Measurements from ENCODE around the gene PLEKHM2.

PLEKHM2 gene

DNA sequence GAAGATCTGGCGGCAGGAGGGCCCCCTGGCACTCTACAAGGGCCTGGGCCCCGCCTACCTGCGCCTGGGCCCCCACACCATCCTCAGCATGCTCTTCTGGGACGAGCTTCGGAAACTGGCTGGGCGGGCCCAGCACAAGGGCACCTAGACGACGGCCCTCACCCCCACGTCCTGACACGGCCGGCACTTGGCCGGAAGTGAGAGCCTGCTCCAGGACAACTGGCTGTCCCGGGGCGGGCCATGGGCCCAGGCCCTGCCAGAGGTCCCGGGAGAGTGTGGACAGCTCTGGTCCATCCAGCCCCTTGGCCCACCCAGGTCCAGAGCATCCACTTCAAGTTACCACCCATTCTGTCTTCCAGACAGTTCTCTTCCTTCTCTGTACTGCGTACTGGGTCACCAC lies 55.1 kb downstream of the PLEKHM2 start:
- DNase-seq (ENCODE audit: low read depth in 2 of 2) = no peak

DNA sequence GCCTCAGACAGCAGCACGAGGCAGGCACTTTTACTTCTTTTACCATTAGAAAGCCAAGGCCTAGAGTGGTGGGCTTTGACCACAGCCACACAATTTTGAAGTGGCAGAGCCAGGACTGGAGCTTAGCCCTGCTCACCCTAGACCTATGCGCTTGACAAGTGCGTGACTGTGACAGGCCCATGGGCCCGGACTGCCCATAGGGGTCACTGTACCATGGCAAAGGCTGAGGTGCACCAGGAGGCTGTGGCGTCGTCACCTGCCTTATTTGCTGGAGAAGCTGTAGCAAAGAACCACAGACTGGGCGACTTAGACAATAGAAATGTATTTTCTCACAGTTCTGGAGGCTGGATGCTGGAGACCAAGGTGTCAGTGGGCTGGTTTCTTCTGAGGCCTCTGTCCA lies 55.6 kb downstream of the PLEKHM2 start:
- DNase-seq (ENCODE audit: low read depth in 2 of 2) = no peak

DNA sequence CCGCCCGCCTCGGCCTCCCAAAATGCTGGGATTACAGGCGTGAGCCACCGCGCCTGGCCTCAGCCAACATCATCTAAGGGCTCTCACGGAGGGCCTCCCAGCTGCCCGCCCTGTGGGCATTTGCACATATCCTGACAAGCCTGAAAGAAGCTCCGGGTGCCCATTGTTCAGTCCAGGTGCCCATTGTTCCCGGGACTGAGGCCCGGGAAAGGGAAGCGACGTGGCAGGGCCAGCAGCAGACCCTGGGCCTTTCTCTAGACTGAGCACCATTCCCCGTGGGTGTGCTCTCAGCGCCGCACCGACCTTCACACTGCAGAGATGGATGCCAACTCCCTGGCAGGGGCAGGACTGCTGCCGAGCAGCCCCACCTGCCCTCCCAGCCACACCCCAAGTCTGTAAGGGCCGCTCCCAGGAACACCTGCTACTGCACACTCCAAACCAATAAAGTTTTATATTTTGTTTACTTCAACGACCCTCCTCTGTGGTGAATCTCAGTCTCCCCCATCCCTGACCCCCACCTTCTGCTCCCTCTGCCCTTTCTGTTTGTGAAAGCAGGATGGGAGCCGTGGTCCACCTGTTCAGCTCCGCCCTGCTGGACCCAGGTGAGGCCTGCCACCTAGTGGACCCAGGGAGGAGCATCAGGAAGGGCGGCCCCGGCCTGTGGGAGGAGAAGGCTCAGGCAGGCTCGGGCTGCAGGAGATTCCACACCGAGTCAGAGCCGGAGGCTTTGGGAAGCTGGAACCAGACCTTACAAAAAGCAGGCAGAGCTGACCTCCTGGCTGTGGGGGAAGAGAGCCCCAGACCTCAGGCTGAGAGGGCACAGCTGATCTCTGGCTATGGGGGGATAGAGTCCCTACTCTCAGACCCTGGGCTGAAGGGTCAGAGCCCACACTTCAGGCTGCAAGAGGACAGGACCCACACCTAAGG lies 57.1 kb downstream of the PLEKHM2 start:
- peak; percentile 48 to 57 for DNase-seq (ENCODE audit: low read depth in 2 of 2)

DNA sequence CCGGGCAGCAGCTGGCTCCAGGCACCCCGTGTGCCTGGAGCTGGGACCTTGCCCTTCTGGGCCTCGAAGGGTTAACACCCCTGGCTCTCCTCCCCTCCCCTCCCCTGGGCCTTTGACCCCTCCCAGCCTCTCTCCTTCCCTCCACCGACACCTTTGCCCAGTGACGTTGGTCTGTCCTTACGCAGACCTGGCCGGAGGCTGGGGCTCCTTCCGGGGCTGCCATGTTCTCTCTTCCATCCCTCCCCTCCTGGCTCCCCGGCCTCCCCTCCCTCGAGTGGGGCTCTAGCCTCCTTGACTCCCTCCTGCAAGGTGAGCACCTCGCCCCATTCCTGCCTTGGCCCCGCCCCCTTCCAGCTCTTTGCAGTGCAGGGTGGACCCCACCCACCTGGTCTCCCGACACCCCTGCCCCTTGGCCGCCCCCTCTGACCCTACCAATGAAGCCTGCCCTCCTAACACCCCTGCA lies 58.2 kb downstream of the PLEKHM2 start, which contains the start of gene TMEM82:
TMEM82 (plus strand) TSS at position 161 of the 463 bp plus-strand sequence; CDS start at position 222, 61 bp downstream.
- no peak for DNase-seq (ENCODE audit: low read depth in 2 of 2)

DNA sequence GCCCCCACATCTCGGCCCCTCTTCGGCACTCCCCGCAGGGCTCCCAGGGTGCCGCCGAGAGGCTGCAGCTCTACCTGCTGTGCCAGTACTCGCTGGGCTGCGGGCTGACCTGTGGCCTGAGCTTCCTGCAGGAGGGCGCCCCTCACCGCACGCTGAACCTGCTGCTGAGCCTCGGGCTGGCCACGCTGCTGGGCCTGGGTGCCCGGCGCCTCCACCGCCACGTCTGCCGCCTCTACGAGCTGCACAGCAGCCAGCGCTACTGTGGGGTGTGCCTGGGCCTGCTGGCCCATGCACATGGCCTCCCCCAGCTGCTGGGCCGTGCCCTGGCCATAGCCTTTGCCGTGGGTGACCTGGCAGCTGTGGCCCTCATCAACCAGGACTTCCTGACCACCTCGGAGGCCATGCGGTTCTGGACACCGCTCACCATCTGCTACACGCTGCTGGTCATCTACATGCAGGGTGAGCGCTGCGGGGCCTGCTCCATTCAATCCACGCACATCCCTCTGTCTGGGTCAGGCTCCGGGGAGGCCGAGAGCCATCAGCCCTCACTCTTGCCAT lies 60.1 kb downstream of the PLEKHM2 start:
- no peak for DNase-seq (ENCODE audit: low read depth in 2 of 2)

DNA sequence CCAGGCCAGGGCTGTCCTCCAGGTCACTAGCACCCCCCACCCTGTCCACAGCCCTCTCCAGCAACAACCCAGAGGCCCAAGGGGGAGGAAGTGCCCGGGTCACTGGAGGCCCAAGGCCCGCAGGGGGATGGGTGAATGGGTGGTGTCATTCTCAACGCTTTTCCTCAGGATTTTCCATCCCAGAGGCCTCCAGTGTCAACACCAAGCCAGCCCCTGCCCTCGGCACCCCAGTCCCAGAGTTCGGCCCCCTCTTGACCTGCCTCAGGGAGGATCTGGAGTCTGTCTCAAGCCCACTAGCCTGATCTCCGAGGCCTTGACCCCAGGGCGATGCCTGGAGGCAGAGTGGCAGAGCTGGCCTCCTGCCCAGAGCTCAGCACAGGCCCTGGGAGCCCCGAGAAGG lies 63.3 kb downstream of the PLEKHM2 start:
- DNase-seq (ENCODE audit: low read depth in 2 of 2) = no peak

DNA sequence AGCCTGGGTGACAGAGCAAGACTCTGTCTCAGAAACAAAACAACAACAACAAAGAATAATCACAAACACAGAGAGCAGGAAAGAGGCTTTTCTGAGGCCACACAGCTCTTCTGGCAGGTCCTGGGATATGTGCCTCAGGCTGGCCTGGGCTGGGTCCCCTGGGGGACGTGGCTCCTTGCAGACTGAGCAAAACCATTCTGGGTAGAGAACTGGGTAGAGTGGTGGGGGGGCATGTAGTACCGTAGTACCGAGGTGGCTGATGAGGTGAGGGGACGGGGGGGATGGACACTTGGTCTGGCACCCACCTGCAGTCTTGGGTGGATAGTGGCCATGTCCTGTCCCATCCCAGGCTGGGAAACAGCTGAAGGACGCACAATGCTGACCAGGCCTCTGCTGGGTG lies 64.1 kb downstream of the PLEKHM2 start:
- no peak for DNase-seq (ENCODE audit: low read depth in 2 of 2)

DNA sequence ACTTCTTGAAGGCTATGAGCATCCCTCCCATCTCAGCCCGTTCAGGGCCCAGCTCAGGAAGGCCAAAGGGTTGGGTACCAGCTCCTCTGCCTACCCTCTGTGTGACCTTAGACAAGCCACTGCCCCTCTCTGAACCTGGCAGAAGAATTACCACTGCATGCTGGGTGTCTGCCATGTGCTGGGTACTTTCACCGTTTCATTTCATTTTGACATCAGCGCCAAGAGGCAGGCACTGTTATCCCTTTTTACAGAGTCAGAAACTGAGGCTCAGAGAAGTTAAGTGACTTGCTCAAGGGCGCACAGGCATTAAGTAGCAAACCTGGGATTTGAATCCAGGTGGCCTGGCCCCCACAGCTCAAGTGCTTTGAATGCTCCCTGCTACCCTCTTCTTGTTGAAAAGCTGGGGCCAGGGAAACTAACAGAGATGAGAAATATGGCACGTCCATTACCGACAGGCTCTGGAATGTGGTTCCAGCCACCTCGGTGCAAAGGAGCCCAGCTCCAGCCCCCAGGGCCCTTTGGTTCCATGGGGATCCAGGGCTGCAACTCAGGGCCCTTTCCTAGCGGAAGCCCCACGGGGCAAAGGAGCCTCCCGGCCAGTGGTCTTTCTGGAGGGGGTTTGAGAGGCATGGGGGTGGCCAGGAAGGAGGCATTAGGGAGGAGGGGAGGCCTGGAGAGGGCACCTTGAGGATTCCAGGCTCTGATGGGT lies 64.7 kb downstream of the PLEKHM2 start:
- DNase-seq (ENCODE audit: low read depth in 2 of 2) = no peak

DNA sequence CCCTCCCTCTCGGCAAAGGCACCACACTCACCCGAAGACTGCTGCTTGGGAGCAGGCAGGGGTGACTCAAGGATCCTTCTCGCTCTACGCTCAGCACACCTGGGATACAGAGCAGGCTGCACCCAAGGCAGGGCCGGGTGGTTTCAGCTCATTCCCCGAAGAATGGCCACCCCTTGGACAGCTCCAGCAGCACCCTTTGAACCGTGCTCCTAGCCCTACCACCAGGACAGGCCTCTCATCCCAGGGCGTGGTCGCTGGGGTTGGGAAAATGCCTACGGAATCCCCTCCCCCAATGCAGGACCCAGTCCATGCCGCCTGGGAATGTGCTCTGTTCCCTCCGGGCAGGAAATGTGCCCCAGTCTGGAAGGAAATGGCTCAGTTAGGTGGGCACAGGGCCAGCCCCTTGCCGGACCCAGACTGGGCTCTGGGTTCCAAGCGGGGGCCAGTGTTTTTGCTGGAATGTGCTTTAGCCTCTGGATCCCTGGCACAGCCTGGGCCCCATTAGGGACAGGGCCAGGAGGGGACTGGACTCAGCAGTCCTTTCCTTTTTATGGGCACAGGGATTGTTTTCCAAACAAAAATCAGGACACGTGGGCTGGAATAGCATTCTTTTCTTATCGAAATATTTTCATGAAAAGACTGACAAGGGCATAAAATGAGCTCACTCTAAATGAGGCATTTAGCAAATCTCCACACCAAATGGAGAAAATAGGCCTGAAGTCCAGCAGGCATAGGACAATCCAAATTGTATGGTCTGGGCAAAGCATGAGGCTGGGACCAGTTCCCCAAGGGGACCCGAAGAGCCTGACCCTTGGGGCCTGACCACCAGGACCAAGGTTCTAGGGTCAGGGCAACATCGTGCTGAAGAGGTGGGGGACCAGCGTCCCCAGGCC lies 65.5 kb downstream of the PLEKHM2 start:
- no peak for DNase-seq (ENCODE audit: low read depth in 2 of 2)

DNA sequence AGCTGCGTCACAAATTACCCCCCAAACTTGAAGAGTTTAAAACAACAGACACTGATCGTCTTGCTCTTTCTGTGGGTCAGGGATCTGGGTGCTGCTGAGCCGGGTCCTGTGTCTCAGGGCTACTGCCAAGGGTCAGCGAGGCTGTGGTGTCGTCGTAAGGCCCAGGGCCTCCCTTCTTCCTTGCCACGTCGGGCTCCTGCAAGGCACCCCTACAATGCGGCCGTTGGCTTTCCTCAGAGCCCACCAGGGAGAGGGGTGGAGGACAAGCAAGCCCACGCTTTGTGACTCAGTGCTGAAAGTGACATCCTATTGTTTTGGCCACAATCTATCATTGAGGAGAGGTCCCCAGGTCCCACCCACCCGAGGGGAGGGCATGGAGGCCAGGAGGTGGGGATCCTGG lies 66.8 kb downstream of the PLEKHM2 start:
- DNase-seq (ENCODE audit: low read depth in 2 of 2) = no peak

DNA sequence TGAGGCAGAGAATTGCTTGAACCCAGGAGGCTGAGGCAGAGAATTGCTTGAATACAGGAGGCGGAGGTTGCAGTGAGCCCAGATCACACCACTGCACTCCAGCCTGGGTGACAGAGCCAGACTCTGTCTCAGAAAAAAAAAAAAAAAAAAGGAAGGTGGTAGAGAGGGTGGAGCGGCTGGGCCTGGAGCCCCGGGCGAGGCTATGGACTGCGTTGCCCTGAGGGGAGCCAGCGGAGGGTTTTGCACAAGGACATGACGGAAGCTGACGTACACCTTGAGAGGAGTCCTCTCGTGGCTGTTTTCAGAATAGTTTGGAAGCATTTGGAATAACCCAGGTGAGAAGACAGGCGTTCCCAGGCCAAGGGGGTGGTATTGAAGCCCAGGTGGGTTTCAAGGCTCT lies 67.6 kb downstream of the PLEKHM2 start:
- DNase-seq (ENCODE audit: low read depth in 2 of 2) = no peak

DNA sequence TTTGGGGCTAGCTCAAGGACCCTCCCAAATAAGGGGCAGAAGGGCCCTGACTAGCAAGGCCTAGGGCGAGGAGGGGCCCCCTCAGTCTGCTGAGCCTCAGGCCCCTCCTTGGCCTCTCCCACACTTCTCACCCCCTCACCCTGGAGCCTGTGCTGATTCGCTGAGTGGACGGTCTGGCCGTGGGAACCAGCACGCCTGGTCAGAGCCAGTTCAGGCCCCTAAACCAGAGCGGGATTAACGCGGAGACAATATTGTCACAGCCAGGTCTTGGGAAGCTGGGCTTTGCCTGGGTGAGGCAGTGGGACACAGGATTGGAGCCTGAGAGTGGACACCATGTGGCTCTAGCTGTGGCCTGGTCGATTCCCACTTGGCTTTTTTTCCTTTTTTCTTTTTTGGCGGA lies 69.7 kb downstream of the PLEKHM2 start:
- no peak for DNase-seq (ENCODE audit: low read depth in 2 of 2)

DNA sequence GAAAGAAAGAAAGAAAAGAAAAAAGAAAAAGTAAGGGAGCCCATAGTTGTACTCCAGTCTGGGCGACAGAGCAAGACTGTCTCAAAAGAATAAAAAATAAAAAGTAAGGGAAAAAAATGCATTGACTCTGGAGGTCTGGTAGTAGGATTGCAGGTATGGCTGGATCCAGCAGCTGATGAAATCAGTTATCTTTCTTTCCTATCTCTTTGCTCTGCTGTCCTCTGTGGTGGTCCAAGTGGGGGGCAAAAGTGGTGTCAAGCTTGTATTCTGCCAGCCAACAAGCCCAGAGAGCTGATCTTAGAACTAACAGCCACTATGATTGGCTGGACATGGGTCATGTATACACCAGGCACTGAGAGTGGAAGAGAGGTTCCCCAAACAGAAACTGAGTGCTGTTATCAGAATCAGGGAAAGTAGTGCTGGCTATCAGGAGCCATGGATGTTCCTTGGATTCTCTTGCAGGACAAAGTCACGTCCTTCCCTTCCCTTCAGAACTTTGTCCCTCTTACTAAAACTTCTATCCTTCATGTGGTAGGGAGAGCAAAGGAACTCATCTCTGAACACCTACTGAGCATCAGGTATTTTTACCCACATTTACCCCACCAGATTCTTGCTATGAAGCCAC lies 71.0 kb downstream of the PLEKHM2 start:
- DNase-seq (ENCODE audit: low read depth in 2 of 2) = no peak

DNA sequence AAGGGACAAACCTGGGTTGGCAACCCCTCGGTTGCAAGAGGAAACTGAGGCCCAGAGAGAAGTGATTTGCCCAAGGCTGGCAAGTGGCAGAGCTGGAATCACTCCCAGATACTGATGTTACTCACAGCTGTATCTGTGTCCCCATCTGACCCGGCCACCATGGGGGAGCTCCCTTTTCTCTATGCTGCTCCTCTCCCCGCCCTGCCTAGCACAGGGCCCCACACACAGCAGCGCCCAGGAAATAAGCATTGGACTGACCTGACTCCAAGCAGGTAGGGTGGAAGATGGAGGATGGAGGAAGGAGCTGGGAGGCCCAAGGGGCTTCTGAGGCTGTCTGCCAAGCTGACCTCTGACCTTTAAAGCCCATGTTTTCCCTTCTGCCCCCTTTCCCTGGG lies 71.5 kb downstream of the PLEKHM2 start:
- DNase-seq (ENCODE audit: low read depth in 2 of 2) = no peak

DNA sequence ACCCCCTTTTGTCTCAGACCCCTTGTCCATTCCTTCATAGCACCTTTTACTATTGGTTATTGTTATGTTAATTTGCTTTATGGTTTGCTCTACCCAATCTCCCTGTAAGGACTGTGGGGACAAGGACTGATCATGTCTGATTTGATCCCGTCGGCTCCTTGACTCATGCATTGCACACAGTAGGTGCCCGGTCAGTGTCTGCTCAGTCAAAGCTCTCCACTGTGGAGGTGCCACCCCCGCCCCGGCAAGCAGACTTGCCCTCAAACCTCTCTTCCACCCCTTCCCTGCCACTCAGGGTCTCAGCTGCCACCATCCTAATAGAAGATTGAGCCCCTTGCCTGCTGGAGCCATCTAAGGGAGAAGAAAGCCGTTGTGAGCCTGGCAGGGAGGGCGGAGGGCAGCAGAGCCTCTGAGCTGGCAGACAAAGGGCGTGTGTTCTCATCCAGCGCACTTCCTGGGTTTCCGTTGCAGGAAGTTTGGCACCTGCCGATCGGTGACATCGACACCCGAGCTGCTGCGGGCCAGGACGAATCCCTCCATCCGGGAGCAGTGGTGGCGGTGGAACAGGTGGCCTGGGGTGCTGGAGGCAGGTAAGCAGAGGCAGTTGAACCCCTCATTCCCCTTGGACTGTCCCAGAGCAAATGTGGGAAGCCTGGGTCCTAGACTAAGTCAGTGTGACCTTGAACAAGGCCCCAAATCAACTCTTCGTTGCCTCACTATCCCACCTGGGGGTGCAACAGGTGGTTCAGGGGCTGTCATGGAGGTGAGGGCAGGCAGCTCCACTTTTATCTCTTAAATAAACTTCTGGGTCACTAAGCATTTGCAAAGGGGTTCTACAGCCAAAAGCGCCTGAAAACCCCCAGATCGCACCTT lies 72.3 kb downstream of the PLEKHM2 start:
- DNase-seq (ENCODE audit: low read depth in 2 of 2) = no peak

DNA sequence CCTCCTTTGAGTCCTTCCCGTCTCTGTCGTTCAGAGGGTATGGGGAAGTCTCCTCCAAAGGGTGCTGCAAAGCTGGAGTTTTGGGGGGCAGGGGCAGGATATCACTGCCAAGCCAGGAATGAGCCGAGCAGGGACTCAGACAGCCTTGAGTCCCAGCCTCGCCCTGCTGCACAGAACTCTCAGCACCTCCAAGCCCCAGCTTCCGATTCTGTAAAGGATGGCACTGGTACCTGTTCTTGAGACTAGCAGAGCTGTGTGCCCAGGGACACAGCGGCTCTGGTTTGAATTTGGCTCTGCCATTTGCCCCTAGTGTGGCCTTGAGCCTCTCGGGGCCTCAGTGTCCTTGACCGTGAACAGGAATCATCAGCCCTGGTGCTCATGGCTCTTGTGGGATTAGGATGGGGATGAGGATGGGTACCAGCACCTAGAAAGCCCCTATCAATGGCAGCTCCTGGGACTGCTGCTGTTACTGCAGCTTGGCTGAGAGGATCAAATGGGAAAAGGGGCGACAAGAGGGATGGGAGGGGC lies 73.0 kb downstream of the PLEKHM2 start:
- DNase-seq (ENCODE audit: low read depth in 2 of 2) = no peak

DNA sequence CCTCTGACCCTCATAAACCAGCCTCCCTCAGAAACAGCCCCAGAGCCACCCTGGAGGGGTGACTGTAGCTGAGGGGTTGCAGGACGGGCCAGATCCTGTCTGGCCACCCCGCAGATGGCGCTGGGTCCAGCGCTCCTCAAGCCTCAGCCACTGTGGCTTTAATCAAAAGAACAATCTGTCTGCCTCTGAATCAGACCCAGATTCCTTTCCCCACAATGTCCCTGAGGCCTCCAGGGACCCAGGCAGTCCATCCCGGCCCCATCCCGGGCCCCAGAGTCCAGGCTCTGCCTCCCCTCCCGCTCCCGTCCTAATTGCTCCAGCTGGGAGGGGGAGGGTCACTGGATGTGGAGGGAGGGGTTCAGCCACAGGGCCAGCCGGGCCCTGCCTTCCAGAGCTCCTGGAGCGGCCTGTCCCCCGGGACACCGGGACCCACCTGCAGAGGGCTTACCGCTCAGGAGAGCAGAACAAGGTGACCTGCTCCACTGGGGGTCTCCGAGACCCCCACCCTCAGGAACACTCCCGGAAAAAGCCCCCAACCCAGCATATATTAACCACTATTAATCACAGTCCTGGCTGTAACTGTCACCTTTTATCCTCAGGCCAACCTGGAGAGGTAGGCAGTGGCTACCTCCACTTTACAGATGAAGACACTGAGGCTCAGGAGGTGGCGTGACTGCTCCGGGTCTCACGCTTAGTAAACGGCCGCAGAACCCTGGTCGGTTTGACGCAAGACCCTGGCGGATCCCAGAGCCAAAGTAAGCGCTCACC lies 73.6 kb downstream of the PLEKHM2 start:
- no peak for DNase-seq (ENCODE audit: low read depth in 2 of 2)

DNA sequence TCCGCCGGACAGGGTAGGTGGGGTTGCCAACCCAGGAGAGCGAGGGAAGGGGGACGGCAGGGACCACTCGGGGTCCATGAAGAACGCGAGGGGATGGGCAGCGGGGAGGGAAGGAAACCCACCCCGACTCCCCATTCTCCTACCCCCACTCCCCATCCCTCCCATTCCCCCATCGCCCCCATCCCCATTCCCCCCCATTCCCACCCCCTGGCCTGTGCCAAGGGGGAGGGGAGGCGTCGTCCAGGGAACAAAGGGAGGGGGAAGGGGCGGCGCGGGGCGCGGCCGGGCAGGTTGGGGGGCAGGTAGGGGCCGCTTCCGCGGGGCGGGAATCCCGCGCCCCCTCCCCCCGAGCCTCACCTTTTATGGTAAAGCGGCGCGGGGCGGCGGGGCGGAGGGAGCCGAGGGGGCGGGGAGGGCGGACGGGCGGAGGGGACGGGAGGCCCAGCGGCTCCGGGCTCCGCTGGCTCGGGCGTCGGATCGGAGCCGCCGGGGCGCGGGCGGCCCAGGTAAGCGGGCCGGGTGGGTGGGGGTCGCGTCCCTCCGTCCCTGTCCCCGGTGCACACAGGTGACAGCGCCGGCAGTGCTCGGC lies 74.3 kb downstream of the PLEKHM2 start, which contains the start of gene FBLIM1:
FBLIM1 (plus strand) TSS at position 453 of the 589 bp plus-strand sequence. CDS start 6,189 bp downstream, outside the sequence.
- no peak for DNase-seq (ENCODE audit: low read depth in 2 of 2)

Measured in stimulated activated CD4-positive, alpha-beta T cell treated with anti-CD3 and anti-CD28 coated beads, Interleukin-1b, Interleukin-23, amount 100 ng/mL, for 4 hours (primary cell).